Stromal cell of bone marrow (primary cell): ENCODE data around the gene OLFM1.
"Not testable (repeated sequence)": the region's sequence is repeated elsewhere in the genome, so short reads cannot be mapped to it uniquely, and the experiment has no call there.

ENCODE experiments used
- DNase-seq: peaks from one replicate; pipeline ENCODE4 v3.0.0-alpha.2; 2012; ENCODE audit warnings: low read depth

The OLFM1 gene

DNA sequence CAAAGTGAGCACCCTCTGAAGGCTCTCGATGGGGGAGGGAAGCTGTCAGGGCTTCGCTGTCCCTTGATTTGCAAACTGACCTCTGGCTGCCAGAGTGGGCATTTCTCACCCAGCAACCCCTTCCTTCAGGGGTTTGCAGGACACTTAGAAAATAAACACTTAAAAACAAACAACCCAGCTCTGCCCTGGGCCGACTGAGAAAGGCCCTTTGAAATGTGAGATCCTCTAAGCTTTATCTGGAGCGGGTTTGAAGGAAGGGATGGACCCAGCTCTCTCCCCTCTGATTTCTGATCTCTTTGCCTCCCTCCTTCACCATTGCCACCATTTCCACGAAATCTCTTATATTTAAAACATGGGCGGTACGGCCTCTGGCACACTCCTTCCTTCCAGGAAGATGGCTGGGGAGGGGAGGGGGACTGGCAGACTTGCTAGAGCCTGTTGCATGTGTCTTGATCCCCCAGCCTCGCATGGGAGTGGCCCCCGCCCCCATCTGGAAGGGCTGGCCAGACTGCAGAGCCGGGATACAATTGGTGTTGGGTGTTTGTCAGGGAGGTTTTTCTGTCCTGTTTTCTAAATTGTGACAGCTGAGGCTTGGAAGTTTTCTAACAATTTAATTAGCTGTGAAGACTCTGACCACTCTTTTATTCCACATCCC lies 20.2 kb downstream of the OLFM1 start:
- no peak for DNase-seq

DNA sequence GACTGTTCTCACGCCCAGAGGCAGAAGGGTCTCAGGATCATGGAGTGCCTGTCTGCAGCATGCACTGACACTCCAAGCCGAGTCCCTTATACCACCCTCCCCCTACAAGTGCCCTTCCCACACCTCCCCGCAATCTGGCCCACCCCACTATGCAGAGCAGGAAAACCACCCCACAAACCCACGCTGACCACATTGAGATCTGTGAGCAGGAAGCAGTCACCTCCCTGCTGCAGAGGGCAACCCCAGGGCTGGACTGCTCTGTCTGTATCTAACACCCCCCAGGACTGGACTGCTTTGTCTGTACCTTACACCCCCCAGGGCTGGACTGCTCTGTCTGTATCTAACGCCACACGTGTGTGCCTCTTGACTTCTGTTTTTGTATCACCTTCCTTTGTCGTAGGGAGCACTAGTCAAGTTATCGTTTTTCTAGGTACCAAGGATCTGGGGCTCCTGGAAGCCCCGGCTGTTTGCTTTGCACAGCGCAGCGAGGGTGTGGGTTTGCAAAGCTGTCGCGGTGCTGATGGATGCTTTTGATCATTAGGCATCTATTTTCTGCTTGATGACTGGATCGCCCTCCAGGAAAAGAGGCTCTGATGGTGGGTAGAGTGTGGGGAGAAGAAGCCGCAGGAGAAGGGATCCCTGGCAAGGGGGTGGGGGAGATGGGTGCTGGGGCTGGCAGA lies 21.5 kb downstream of the OLFM1 start:
- DNase-seq, result no peak

DNA sequence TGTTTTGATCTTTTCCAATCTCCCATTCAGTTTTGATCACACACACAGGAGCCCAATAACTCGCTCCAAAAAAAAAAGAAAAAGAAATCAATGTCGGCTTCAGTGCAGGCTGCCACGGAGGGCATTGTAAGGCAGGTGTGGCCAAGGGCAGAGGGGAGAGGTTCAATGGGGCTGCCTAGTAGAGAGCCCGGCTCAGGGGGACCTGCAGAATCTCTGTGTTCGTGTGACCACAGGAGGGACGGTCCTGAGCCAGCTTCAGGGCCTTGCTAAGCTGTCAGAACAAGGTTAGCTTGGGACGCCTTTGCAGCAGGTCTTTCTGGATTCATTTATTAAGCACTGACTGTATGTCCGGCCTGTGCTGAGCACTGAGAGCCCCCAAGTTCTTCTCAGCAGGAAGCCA lies 22.2 kb downstream of the OLFM1 start:
- no peak for DNase-seq

DNA sequence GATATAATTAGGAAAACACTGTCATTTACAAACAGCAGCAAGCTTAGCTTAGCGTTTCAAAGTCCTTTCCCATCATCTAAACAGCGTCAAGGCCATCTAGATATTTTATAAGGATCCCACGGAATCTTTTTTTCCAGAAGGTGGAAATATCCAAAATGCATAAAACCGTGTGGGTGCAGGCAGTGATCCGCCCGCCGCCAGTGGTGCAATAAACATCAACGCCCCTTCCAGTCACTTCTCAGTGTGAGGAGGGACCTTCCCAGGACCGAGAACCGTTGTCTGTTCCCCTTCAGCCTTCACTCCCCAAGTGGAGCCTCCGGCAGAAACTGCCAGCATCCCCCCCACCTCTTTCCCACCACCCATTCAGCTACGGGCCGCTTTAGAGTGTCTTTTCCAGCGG lies 22.9 kb downstream of the OLFM1 start:
- DNase-seq, result no peak

DNA sequence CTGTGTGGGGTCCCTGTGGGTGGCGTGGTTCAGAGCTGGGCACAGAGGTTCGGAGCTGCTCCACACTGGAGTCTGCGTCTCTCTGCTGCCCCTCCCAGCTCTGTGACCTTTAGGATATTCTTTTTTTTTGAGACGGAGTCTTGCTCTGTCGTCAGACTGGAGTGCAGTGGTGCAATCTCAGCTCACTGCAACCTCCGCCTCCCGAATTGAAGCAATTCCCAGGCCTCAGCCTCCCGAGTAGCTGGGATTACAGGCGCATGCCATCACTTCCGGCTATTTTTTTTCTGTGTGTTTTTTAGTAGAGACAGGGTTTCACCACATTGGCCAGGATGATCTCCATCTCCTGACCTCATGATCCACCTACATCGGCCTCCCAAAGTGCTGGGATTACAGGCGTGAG lies 24.1 kb downstream of the OLFM1 start:
- not testable (repeated sequence) for DNase-seq

DNA sequence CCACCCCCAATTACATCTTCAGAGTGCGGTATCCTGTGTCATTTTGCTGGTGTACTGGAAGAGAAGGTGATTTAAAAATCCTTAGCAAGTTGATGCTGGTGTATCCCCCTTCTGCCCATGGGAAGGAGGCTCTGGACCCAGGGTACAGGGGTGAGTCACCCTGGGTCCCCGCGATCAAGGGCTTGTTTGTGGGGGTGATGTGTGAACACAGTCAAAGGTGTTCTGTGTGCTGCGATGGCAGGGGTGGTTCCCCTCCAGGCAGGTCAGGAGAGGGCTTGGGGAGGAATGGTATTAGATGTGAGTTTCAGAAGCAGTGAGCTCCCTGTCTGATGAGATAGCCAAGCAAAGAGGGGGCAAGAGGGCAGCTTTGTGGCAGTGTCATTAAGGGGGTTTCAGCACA lies 28.9 kb downstream of the OLFM1 start:
- no peak for DNase-seq

DNA sequence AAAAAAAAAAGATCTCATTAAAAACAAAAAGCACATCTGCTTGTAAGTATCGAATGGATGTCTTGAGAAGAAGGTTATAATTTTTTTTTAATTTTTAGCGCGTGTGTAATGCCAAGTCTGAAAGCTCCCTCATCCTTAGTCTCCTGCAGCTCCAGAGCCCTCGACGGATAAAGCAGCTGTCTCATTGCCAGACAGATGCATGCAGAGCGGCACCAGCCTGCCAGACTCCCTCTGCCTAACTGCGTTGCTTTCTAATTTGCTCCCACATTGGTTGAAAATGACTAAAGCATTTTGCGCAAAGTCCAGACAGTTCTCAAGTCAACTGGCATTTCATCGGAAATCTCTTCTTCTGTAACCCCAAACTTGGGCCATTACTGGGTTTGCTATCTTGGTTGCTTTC lies 29.4 kb downstream of the OLFM1 start:
- DNase-seq, result no peak

DNA sequence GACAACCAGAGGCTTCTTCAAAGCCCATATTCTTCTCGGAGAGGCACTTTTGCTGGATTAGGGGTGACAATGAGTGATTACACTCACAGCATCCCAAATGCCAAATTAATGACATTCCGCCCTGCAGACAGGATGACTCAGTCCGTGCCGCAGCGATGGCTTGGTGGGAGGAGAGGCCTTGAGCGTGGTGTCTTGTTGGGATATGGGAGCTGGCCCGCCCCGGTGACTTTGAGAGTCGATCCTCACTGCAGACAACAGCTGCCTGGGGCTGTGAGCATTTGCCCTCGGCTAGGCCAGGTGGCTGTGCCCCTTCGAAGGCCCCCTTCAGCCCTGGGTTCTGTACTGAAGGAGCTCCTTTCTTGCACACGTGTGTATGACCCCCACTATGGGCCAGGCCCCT lies 29.8 kb downstream of the OLFM1 start:
- DNase-seq, result no peak

DNA sequence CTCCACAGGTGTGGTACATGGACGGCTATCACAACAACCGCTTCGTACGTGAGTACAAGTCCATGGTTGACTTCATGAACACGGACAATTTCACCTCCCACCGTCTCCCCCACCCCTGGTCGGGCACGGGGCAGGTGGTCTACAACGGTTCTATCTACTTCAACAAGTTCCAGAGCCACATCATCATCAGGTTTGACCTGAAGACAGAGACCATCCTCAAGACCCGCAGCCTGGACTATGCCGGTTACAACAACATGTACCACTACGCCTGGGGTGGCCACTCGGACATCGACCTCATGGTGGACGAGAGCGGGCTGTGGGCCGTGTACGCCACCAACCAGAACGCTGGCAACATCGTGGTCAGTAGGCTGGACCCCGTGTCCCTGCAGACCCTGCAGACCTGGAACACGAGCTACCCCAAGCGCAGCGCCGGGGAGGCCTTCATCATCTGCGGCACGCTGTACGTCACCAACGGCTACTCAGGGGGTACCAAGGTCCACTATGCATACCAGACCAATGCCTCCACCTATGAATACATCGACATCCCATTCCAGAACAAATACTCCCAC lies 32.1 kb downstream of the OLFM1 start:
- DNase-seq, result no peak

DNA sequence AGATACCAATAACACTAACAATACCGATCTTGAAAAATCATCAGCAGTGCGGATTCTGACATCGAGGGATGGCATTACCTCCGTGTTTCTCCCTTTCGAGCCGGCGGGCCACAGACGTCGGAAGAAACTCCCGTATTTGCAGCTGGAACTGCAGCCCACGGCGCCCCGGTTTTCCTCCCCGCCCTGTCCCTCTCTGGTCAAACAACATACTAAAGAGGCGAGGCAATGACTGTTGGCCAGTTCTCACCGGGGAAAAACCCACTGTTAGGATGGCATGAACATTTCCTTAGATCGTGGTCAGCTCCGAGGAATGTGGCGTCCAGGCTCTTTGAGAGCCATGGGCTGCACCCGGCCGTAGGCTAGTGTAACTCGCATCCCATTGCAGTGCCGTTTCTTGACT lies 32.8 kb downstream of the OLFM1 start:
- DNase-seq, result no peak

DNA sequence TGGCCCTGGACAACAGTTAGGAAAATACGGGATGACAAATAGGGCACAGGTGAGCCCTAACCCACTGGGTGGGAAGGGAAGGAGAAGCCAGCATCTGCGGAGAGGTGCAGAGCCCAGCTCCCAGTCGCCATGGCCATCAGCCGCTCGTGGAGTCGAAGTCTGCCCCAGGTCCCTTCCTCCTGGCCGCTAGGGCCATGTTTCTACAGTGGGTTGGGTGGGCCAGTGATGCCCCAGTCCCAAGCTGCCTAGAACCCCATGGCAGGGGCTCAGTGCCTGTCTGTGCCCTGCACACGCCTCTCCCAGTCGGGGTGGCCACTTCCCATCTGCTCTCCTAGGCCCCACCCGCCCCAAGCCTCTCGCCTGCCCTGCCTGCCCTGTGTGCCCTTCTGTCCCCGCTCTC lies 34.8 kb downstream of the OLFM1 start:
- DNase-seq, result no peak

DNA sequence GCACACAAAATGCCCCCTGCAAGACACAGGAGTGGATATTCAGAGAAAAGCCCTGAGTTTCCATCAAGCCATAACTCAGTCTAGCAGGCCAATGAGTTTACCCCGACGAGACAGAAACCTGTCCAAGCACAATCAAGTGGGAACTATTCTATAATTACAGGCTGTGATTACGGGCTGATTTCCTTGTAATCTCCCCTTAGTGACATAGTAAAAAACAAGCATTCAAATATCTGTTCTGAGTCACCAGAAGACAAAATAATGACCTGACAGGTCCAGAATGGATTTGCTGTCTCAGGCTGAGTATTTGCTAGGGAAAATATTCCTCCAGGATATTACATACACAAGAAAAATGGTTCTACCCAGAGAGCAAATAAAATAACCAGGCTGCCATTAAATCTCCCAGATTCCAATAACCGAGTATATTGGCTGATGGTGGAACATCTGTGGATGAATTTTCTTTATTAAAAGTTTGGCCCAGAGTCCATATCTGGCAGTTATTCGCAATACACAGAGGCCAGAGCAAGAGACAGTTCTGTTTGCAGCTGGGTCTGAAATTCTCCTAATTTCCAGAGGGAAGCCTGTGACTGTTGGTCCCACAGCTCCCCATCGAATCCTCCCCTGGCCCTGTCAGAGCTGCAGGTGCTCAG lies 35.8 kb downstream of the OLFM1 start:
- no peak for DNase-seq

DNA sequence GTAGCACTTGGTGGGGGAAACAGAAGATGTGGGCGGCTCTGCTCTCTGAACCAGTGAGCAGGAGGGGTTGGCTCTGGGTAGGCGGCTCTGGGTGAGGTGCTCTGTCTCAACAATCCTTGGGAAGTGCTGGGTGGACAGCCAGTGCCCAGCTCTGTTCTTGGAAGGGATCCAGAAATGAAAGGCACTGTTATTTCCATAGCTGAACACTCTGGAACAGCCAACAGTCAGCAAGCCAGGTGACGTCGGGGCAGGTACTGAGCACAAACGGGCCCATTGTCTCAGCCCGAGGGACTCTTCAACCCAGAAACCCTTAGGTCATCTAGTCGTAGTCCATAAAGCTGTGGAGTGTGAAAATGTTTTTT lies 36.3 kb downstream of the OLFM1 start:
- no peak for DNase-seq

DNA sequence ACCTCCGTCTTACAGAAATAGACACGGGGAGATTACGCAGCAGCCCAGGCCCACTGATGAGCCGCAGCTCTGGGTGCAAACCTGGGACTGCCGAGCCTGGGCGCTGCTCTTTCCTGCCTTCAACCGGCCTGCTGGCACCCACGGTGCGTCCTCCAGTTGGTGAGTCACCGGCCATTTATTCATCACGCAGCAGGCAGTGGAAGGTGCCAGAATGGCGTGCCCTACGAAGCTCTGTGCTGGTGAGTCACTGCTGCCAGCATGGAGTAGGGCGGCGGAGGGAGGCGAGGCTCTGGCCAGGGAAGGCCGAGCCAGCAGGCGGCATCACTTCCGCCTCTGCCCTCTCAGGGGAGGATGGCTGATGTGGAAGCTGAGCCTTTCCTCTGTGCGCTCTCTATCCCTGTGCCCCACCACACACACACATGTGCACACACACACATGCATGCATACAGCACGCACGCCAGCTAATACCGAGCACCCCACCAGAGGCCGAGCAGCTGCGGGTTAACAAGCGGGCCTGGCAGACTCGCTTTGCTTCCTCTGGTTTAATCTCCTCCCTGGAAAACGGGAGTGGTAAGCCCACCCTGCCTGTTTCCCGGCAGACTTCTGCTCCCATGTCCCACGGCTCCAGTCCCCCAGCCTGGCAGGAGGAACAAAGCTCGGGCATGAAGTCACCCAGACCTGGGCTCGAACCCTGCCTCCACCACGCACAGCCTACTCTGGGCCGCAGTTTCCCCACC lies 39.2 kb downstream of the OLFM1 start:
- peak; percentile 25 for DNase-seq

DNA sequence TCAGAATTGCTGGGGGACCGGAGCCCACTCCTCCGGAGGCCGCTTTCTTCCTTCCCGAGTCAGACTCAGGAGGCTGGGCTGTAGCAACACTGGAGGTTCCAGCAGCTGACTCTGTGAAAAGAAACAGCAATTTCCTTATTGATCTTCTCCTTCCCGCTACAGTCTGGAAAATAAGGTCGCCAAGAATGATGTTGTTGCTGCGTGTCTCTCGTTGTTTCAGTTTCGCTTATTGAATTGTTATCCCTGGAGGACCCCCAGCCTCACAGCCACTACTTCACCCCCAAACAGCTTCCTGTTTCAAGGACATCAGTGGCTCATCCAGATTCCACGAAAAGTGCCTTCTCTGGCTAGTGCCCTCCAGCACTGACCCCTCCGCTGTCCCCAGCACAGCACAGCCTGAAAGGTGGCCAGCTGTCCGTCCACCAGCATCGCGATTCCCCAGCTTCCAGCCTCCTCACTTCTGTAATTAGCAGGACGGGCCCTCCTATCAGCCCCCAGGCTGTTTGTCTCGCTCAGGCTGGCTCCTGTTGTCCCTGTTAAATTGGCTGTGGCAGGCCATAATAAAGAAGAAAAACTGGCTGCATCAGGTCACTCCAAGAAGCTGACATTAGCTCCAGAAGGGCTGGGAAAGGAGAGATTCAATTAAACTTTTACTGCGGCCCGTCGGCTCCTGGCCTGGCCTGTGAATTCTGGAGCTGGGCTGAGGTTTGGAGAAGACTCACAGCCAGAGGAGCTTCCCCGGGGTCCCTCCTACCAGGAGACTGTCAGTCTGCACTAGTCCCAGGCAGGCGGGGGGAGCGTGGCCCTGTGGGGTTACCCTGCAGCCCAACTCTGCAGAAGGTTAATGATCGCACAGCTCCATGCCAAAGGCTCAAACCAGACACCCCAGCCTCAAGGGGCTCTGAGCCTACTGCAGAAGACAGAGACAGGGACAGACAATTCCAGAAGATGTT lies 40.5 kb downstream of the OLFM1 start:
- DNase-seq, result no peak

DNA sequence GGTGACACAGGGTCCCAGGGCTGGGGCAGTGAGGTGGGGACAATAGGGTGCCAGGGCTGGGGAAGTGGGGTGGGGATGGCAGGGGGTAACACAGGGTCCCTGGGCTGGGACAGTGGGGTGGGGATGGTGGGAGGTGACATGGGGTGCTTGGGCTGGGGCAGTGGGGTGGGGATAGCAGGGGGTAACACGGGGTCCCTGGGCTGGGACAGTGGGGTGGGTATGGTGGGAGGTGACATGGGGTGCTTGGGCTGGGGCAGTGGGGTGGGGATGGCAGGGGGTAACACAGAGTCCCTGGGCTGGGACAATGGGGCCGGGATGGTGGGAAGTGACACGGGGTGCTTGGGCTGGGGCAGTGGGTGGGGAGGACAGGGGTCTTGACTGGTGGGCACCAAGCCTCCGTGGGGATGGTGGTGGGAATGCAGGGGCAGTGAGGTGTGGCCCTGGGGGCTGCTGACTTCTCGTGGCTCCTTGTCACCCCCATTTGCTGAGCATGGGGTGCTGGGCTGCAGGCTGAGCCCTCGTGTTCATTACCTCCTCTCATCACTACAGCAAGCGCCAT lies 41.7 kb downstream of the OLFM1 start:
- no peak for DNase-seq

DNA sequence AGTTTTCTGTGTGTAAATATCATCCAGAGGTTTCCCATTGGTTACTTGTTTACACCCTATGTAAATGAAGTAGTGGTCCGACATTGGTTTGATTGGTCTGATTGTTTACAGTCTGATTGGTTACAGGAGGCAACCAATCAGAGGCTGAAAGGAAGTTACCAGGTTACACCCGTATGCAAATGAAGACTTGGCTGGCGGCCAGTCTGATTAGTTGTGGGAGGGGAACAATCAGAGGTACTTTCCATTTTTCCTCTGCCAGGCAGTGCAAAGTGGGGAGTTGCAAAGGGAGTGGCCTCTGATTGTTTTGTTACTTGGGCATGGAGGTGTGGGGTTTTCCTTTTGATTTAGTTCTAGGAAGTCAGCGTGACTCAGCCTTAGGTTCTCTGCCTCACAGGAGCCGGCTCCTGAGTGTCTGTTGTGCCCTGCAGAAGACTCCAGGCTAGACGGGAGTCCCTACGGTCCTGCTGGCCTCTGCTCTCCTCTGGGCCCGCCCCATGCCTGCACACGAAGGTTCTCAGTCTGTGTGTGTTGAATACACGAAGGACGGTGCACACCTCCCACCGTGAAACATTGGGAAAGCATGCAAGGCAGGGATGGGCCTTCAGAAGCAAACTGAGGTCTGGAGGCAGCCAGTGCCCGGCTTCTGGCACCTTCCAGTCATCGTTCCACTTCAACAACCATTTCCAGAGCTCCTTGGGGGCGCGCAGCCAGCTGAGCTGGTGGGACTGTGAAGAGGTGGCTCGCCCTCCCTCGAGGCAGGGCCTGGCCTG lies 42.9 kb downstream of the OLFM1 start:
- no peak for DNase-seq

DNA sequence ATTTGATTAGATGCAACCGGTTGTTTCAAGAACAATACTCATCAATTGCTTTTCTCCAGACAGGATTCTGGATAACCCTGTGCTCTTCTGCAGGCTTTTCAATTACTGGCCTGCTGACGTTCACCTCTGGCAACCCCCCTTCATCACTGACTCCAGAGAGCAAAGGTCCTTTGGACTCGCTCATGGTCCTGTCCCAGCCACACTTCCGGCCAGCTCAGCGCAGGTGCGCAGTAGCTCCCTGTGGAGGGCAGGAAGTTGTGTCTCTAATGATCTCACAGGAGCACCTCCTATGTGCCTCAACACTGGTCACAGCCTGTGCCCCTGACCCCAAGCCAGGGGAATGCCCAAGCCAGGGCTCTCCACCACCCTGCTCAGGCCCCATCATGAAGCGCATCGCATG lies 44.0 kb downstream of the OLFM1 start:
- no peak for DNase-seq

DNA sequence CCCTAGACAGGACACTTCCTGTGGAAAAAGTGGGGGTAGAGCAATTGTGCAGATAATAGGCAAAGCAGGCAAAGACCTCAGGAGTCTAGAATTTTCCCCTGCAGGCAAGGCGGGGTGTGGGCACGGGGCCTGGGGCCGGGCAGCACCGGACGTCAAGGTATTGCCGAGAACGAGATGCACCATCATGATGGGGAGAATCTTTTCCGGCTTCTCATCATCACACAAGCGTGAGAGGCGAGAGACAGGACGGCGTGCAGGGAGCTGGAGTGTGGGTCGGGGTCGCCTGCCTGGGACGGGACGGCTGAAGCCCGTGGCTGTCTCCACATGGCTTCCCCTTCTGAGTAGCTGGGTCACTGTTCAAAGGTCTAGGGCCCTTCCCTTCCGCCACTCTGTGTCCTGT lies 44.5 kb downstream of the OLFM1 start:
- DNase-seq, result no peak

DNA sequence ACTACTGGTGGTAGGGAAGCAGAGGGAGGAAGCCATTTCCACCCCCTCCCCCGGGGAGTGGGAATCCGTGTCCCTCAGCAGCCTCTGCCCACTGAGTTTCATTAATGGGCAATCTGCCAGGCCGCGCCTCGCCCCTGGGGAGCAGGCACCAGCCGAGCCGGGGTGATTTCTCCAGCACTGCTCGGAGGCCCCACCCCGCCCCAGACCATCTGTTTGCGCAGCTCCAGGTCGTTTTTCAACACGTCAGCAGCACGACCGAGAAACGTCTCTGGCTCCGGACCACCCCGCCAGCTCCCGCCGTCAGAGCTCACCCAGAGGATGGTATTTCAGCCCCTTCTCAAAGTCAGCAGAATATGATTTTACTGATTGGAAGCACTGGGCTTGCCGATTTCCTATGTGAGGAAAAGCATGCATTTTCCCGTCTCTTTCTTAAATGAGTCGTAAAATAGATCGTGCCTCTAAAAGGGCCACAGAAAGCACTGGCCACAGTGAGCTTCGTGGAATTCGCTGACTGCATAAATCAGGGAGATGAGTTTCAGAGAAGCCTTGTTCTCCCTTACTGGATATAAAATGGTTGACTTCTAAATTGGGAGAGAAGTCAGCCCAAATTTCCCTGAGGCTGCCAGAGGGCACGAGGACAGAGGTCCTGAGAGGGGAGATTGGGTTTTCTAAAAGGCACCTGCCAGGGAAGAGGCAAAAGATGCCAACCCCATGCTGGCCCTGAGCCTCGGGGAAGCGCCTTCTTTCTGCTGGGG lies 47.0 kb downstream of the OLFM1 start:
- DNase-seq, result no peak
